HFFc6 (cell line): ENCODE measurements around the gene KRT75. TPM values are rescaled to one million over a fixed set of nuclear protein-coding genes. Genes with fewer than 3 reads are reported as not detected.
A peak's percentile ranks its signal among the peaks of the same experiment; 100 is the strongest.

Experiments
- DNase-seq: peaks from one replicate; pipeline ENCODE4 v3.0.0-alpha.2; 2018
- H3K27ac Mint-ChIP-seq: 2 replicates; pipeline ENCODE4 v1.8.0; 2020; ENCODE audit warnings: mild to moderate bottlenecking, mixed read lengths
- H3K27me3 Mint-ChIP-seq: 2 replicates; pipeline ENCODE4 v1.8.0; 2021; ENCODE audit warnings: mild to moderate bottlenecking, moderate library complexity, mixed read lengths; ENCODE audit not compliant: insufficient read depth
- H3K36me3 Mint-ChIP-seq: 2 replicates; pipeline ENCODE4 v1.8.0; 2021; ENCODE audit warnings: low read depth, mixed read lengths
- H3K4me1 Mint-ChIP-seq: 2 replicates; pipeline ENCODE4 v1.8.0; 2020; ENCODE audit warnings: low read depth, mixed read lengths
- H3K4me3 Mint-ChIP-seq: 2 replicates; pipeline ENCODE4 v1.8.0; 2020; ENCODE audit warnings: mild to moderate bottlenecking, moderate library complexity, mixed read lengths
- H3K9me3 Mint-ChIP-seq: 2 replicates; pipeline ENCODE4 v1.8.0; 2020; ENCODE audit warnings: mild to moderate bottlenecking, mixed read lengths
- total RNA-seq, 6 experiments: library from RNA; stranded (reverse); fragmentation: NEBNext Ultra II Directional; extraction: Animal tissue kit (Norgen Biotek cat#: 25700); gene quantifications; 2 replicates in 1 of 6; 3 replicates in 5 of 6; pipeline ENCODE4 v1.2.3, GENCODE V29; 2021
- TF ChIP-seq, protein P1 (sequence below): fragments of 200-600 bp; sonication (generic); IDR thresholded peaks from 2 replicates; pipeline ENCODE4 v1.5.0; 2021; ENCODE audit warnings: antibody characterized with exemption, mild to moderate bottlenecking

KRT75 gene
- total RNA-seq, 6 experiments from 2014 or later: not detected

DNA sequence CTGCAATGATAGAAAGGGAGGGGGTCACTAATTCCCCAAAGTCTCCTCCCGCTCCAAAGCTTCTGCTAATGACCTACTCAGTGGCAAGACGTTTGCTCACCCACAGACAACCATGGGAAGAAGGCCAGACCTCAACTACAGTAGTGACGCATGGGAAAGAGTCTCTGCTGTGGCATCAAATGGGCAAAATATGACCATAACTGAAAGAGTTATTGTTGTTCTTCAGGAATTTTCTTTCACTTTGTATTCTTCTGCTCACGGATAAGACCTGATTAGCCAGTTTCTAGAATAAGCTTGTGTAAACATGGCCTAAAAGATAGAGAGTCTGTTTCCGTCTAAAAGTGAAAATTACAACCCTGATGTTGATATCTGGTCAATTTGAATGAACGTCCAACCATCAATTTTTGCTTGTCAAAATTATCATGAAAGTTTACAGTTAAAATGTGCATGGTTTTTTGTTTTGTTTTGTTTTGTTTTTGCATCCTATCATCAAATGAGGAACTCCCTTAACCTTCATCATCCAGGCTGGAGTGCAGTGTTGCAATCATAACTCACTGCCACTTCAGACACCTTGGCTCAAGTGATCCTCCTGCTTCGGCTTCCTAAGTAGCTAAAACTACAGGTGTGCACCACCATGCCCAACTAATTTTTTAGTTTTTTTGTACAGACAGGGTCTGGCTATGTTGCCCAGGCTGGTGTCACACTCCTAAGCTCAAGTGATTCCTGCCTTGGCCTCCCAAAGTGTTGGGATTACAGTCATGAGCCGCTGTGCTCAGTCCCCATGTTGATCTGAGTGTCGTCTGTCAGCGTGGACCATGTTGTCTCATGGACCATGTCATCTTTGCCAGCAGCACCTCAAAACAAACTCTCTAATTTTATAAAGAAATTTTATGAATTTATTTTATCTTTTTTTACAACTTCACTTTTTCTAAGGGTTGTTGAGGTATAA, 10.8 kb upstream of the KRT75 start:
- H3K4me3 Mint-ChIP-seq: no peak overlapping the region
- DNase-seq: no peak
- no peak overlapping the region for H3K27ac Mint-ChIP-seq
- TF ChIP-seq, protein P1, sequence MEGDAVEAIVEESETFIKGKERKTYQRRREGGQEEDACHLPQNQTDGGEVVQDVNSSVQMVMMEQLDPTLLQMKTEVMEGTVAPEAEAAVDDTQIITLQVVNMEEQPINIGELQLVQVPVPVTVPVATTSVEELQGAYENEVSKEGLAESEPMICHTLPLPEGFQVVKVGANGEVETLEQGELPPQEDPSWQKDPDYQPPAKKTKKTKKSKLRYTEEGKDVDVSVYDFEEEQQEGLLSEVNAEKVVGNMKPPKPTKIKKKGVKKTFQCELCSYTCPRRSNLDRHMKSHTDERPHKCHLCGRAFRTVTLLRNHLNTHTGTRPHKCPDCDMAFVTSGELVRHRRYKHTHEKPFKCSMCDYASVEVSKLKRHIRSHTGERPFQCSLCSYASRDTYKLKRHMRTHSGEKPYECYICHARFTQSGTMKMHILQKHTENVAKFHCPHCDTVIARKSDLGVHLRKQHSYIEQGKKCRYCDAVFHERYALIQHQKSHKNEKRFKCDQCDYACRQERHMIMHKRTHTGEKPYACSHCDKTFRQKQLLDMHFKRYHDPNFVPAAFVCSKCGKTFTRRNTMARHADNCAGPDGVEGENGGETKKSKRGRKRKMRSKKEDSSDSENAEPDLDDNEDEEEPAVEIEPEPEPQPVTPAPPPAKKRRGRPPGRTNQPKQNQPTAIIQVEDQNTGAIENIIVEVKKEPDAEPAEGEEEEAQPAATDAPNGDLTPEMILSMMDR: no peak
- peaks cover 38% of the 10 kb centered on the region for H3K4me1 Mint-ChIP-seq
- no peaks in the 10 kb centered on the region for H3K36me3 Mint-ChIP-seq
- H3K9me3 Mint-ChIP-seq: no peaks in the 10 kb centered on the region
- peaks cover 29% of the 10 kb centered on the region for H3K27me3 Mint-ChIP-seq

DNA sequence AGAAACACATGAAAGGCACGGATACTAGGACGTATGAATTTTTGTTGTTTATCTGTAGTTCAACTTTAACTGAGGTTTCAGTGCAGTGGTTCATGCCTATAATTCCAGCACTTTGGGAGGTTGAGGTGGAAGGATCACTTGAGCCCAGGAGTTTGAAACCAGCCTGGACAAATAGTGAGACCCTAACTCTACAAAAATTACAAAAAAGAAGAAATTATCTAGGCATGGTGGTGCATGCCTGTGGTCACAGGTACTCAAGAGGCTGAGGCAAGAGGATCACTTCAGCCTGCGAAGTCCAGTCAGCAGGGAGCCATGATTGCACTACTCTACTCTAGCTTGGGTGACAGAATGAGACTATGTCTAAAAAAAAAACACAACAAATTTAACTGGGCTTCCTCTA, 9.8 kb upstream of the KRT75 start:
- Mint-ChIP-seq H3K4me3 (no peak overlapping the region), H3K9me3 (no peaks in the 10 kb centered on the region), H3K27ac (no peak overlapping the region), H3K4me1 (peaks cover 40% of the 10 kb centered on the region), H3K36me3 (no peaks in the 10 kb centered on the region), H3K27me3 (peaks cover 26% of the 10 kb centered on the region)
- DNase-seq: no peak
- TF ChIP-seq, protein P1: no peak

DNA sequence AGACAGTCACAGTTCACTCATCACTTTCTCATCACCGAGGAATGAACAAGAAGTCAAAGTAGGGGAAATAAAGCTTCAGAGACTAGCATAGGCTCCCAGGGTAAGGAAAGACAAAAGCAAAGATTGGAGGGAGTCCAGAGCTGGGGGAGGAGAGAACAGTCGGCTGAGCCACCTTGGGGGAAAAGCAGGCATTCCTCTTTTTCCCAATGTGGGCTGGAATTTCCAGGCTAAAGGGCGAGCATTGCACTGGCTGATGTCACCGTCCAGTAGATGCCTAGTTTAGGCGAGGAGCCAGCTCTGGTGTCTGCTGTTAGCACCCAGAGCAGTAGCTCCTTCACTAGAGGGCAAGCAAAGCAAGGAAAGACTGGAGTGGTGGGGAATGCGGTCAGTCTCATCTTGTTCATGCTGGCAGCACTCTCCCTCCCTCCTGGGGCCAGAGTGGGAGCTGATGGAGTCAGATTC, 8.5 kb upstream of the KRT75 start:
- TF ChIP-seq, protein P1: peak; percentile 8; the same call in 1 of the 2 replicates
- H3K36me3 Mint-ChIP-seq: no peaks in the 10 kb centered on the region
- H3K27me3 Mint-ChIP-seq: peaks cover 24% of the 10 kb centered on the region
- H3K4me3 Mint-ChIP-seq: no peak overlapping the region
- DNase-seq: peak; percentile 69
- peaks cover 40% of the 10 kb centered on the region for H3K4me1 Mint-ChIP-seq
- no peak overlapping the region; the same call in 1 of the 2 replicates for H3K27ac Mint-ChIP-seq
- H3K9me3 Mint-ChIP-seq: no peaks in the 10 kb centered on the region

DNA sequence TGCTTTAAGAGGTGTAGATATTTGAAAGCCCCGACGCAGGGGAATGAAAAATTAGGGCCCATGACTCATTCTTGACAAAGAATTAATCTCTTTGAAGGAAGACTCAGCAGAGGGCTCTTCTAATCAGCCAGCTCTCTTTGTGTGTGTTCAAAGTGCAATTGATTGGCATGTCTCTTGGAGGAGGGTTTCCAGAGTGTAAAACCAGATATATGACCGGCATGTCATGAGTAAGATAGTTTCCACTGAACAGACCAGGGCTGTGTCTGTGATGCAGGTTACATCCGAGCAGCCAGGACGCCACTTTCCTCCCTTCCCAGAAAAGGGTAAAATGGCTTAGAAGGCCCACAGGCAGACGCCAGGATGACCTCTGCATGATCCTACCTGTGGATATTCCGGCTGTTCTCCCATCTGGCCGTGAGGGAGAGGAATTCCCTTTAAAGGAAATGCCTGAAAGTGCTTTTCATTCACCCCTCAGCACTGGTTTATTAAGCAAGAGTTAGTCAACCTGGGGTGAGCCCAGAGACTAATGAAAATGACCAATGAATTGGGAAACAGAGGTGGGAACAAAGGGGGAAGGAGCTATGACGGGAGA, 7.2 kb upstream of the KRT75 start:
- peak overlapping the region; percentile 22; the same call in 1 of the 2 replicates for H3K4me3 Mint-ChIP-seq
- DNase-seq: no peak
- no peaks in the 10 kb centered on the region for H3K9me3 Mint-ChIP-seq
- peak overlapping the region; percentile 77 for H3K27ac Mint-ChIP-seq
- TF ChIP-seq, protein P1: no peak
- H3K4me1 Mint-ChIP-seq: peaks cover 50% of the 10 kb centered on the region
- H3K36me3 Mint-ChIP-seq: no peaks in the 10 kb centered on the region
- H3K27me3 Mint-ChIP-seq: peaks cover 24% of the 10 kb centered on the region

DNA sequence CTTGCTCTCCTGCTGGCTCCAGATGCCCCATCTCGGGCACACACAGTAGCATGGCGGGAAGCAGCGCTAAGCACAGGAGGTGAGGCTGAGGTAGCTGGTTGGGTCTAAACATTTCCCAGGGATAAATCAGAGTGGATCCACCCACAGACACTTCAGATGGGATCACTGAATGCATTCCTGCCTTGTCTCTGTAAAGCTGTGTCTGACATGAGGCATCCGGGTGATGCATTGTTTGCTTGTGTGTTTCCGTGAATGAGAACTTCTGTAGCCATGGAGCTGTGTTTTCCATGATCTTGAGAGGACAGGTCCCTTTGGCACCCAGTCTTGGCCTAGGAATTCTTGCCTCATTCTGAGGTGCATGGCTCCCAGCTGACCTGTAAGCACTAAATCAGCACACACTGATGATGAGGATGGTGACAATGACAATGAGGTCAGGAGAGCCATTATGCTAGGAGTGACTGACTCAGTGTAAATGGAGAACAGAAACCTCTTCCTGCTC, 6.7 kb upstream of the KRT75 start:
- H3K9me3 Mint-ChIP-seq: no peaks in the 10 kb centered on the region
- peak; percentile 69 for DNase-seq
- H3K4me1 Mint-ChIP-seq: peaks cover 53% of the 10 kb centered on the region
- peak overlapping the region; percentile 77 for H3K27ac Mint-ChIP-seq
- H3K36me3 Mint-ChIP-seq: no peaks in the 10 kb centered on the region
- TF ChIP-seq, protein P1: no peak
- peak overlapping the region; percentile 22; the same call in 1 of the 2 replicates for H3K4me3 Mint-ChIP-seq
- H3K27me3 Mint-ChIP-seq: peaks cover 21% of the 10 kb centered on the region
